Neural cell (in vitro differentiated cells): ENCODE results near the gene PGBD5. TPM values are rescaled to one million over a fixed set of nuclear protein-coding genes. Genes with fewer than 3 reads are reported as not detected.

Source experiments
- H2AFZ ChIP-seq: fragments of 200-600, 300-800 bp; sonication (generic), shearing (Covaris generic); 2 replicates; pipeline ENCODE4 v1.6.0; 2014; ENCODE audit warnings: low read depth, mild to moderate bottlenecking, antibody characterized with exemption, low read length, moderate library complexity
- H3F3A ChIP-seq: fragments of 200-600 bp; shearing (Covaris generic); 2 replicates; pipeline ENCODE4 v1.6.1; 2016; ENCODE audit warnings: mild to moderate bottlenecking, moderate library complexity, mixed read lengths, antibody characterized with exemption, low read length; ENCODE audit not compliant: insufficient read depth, poor library complexity, severe bottlenecking
- H3K27ac ChIP-seq: fragments of 200-600, 300-800 bp; sonication (generic), shearing (Covaris generic); 2 replicates; pipeline ENCODE4 v1.5.1; 2014; ENCODE audit warnings: mild to moderate bottlenecking, low read length, moderate library complexity
- H3K27me3 ChIP-seq: fragments of 300-800, 200-600 bp; sonication (generic), shearing (Covaris generic); 2 replicates; pipeline ENCODE4 v1.6.0; 2014; ENCODE audit warnings: mild to moderate bottlenecking, low read depth, low read length, moderate library complexity; ENCODE audit not compliant: insufficient read depth
- H3K36me3 ChIP-seq: fragments of 300-800, 200-600 bp; sonication (generic), shearing (Covaris generic); 2 replicates; pipeline ENCODE4 v1.5.1; 2014; ENCODE audit warnings: mild to moderate bottlenecking, antibody characterized with exemption, low read length, moderate library complexity; ENCODE audit not compliant: insufficient read depth
- H3K4me2 ChIP-seq: fragments of 300-800, 200-600 bp; sonication (generic), shearing (Covaris generic); 2 replicates; pipeline ENCODE4 v1.6.0; 2014; ENCODE audit warnings: mild to moderate bottlenecking, low read length
- H3K4me3 ChIP-seq: fragments of 300-800, 200-600 bp; sonication (generic), shearing (Covaris generic); 2 replicates; pipeline ENCODE4 v1.5.1; 2014; ENCODE audit warnings: mild to moderate bottlenecking, low read length, moderate library complexity
- H3K79me2 ChIP-seq: fragments of 200-600 bp; shearing (Covaris generic); replicated peaks from 2 replicates; pipeline ENCODE4 v1.6.0; 2014; ENCODE audit warnings: mild to moderate bottlenecking, low read length, moderate library complexity; ENCODE audit not compliant: insufficient read depth
- H3K9ac ChIP-seq: fragments of 300-800, 200-600 bp; sonication (generic), shearing (Covaris generic); 2 replicates; pipeline ENCODE4 v1.6.1; 2016; ENCODE audit warnings: mild to moderate bottlenecking, low read length, mixed read lengths
- H3K9me2 ChIP-seq: fragments of 200-600 bp; shearing (Covaris generic); 2 replicates; pipeline ENCODE4 v1.6.1; 2016; ENCODE audit warnings: mild to moderate bottlenecking, low read length, mixed read lengths; ENCODE audit not compliant: insufficient read depth
- H3K9me3 ChIP-seq: fragments of 200-600, 300-800 bp; sonication (generic), shearing (Covaris generic); 2 replicates; pipeline ENCODE4 v1.6.1; 2016; ENCODE audit warnings: mild to moderate bottlenecking, mixed run types, low read length, moderate library complexity, mixed read lengths
- H4K20me1 ChIP-seq: fragments of 200-600 bp; shearing (Covaris generic); 2 replicates; pipeline ENCODE4 v1.6.1; 2016; ENCODE audit warnings: mild to moderate bottlenecking, mixed run types; ENCODE audit not compliant: insufficient read depth
- EP300 ChIP-seq: fragments of 450-650 bp; conservative IDR thresholded peaks from 2 replicates; pipeline ENCODE4 v1.6.1; 2014; ENCODE audit warnings: antibody characterized with exemption, mild to moderate bottlenecking, moderate library complexity; ENCODE audit not compliant: poor library complexity, severe bottlenecking
- EZH2 ChIP-seq: fragments of 200-600, 300-800 bp; shearing (Covaris generic), sonication (generic); IDR thresholded peaks from 2 replicates; pipeline ENCODE4 v1.6.1; 2014; ENCODE audit warnings: antibody characterized with exemption, low read length, borderline replicate concordance, mild to moderate bottlenecking; ENCODE audit not compliant: insufficient read depth, poor library complexity, severe bottlenecking
- MXI1 ChIP-seq: fragments of 450-650 bp; conservative IDR thresholded peaks from 2 replicates; pipeline ENCODE4 v1.6.1; 2014; ENCODE audit warnings: antibody characterized with exemption, mild to moderate bottlenecking; ENCODE audit not compliant: poor library complexity, severe bottlenecking
- POLR2AphosphoS5 ChIP-seq: IDR thresholded peaks from 2 replicates; pipeline ENCODE4 v1.6.1; 2012
- RAD21 ChIP-seq: fragments of 450-650 bp; conservative IDR thresholded peaks from 2 replicates; pipeline ENCODE4 v1.6.1; 2014; ENCODE audit warnings: antibody characterized with exemption, mild to moderate bottlenecking, moderate library complexity
- REST ChIP-seq: IDR thresholded peaks from 2 replicates; pipeline ENCODE4 v1.6.1; 2012; ENCODE audit warnings: borderline replicate concordance
- SMC3 ChIP-seq: fragments of 450-650 bp; conservative IDR thresholded peaks from 2 replicates; pipeline ENCODE4 v1.6.1; 2014; ENCODE audit warnings: antibody characterized with exemption, mild to moderate bottlenecking, moderate library complexity; ENCODE audit not compliant: poor library complexity
- TAF1 ChIP-seq: IDR thresholded peaks from 2 replicates; pipeline ENCODE4 v1.6.1; 2012; ENCODE audit warnings: low read depth
- polyA plus RNA-seq: library from polyadenylated mRNA; depleted of rRNA; stranded (reverse); fragments of >200 nt; gene quantifications from 2 replicates; pipeline ENCODE4 v1.2.3, GENCODE V29; 2014
- TF ChIP-seq, protein P1 (sequence below): fragments of 450-650 bp; IDR thresholded peaks from 2 replicates; pipeline ENCODE4 v1.5.1; 2014; ENCODE audit warnings: antibody characterized with exemption, mild to moderate bottlenecking, moderate library complexity; ENCODE audit not compliant: poor library complexity, severe bottlenecking

Gene PGBD5
- polyA plus RNA-seq, 1 donor from 2014 or later: 16.3 TPM

DNA sequence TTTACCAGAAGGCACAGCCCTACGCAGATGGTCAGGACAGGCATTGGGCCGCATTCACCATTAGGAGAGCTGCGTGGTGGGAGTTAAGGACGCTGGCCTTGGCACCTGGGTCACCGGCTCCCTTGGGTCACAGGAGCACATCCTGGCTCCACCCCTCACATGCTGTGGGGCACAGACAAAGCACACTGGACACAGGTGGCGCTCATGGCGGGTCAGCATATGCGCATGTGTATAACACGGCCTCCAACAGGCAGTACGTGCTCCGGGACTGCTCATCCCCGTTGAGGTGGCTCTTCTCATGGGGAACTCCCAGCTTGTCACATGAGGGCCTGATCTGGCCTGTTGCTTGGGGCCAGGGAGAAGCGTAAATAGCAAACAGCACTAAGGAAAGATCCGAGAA, 25.0 kb downstream of the PGBD5 start:
- Histone ChIP-seq H3F3A (no peaks in the 10 kb centered on the region), H3K9ac (no peak overlapping the region), H4K20me1 (no peaks in the 10 kb centered on the region), H2AFZ (no peak overlapping the region), H3K27me3 (no peaks in the 10 kb centered on the region), H3K9me3 (no peaks in the 10 kb centered on the region), H3K9me2 (no peaks in the 10 kb centered on the region), H3K27ac (no peak overlapping the region), H3K4me3 (no peak overlapping the region), H3K79me2 (no peaks in the 10 kb centered on the region), H3K4me2 (no peak overlapping the region), H3K36me3 (no peaks in the 10 kb centered on the region)
- no peak for TF ChIP-seq RAD21
- no peak for TF ChIP-seq EZH2
- TF ChIP-seq REST: no peak
- no peak for TF ChIP-seq EP300
- TF ChIP-seq, protein P1, sequence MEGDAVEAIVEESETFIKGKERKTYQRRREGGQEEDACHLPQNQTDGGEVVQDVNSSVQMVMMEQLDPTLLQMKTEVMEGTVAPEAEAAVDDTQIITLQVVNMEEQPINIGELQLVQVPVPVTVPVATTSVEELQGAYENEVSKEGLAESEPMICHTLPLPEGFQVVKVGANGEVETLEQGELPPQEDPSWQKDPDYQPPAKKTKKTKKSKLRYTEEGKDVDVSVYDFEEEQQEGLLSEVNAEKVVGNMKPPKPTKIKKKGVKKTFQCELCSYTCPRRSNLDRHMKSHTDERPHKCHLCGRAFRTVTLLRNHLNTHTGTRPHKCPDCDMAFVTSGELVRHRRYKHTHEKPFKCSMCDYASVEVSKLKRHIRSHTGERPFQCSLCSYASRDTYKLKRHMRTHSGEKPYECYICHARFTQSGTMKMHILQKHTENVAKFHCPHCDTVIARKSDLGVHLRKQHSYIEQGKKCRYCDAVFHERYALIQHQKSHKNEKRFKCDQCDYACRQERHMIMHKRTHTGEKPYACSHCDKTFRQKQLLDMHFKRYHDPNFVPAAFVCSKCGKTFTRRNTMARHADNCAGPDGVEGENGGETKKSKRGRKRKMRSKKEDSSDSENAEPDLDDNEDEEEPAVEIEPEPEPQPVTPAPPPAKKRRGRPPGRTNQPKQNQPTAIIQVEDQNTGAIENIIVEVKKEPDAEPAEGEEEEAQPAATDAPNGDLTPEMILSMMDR: no peak
- TF ChIP-seq SMC3: no peak
- no peak for TF ChIP-seq TAF1
- TF ChIP-seq MXI1: no peak
- no peak for TF ChIP-seq POLR2AphosphoS5

DNA sequence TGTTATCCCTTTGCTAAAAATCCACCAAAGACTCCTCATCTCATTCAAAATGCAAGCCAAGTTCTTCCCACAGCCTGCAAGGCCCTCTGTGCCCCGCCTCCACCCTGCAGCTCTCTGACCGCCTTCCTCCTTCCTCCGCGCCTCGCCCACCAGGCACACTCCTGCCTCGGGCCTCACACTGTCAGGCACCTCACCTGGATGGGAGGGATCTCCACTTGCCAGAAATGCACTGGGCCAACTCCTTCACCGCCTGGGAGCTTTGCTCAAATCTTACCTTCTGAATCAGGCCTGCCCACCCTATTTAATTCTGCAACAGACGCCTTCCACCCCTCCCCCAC, 26.2 kb downstream of the PGBD5 start:
- no peak for TF ChIP-seq POLR2AphosphoS5
- no peak for TF ChIP-seq MXI1
- TF ChIP-seq EP300: no peak
- no peak for TF ChIP-seq REST
- TF ChIP-seq RAD21: no peak
- TF ChIP-seq SMC3: no peak
- TF ChIP-seq, protein P1: no peak
- no peak for TF ChIP-seq TAF1
- TF ChIP-seq EZH2: no peak
- Histone ChIP-seq H3K9me3 (no peaks in the 10 kb centered on the region), H2AFZ (no peak overlapping the region), H3K4me2 (no peak overlapping the region), H4K20me1 (no peaks in the 10 kb centered on the region), H3K36me3 (no peaks in the 10 kb centered on the region), H3K9ac (no peak overlapping the region), H3K27me3 (no peaks in the 10 kb centered on the region), H3K27ac (no peak overlapping the region), H3K9me2 (no peaks in the 10 kb centered on the region), H3K79me2 (no peaks in the 10 kb centered on the region), H3K4me3 (no peak overlapping the region), H3F3A (no peaks in the 10 kb centered on the region)
